OCI-LY3 (cell line): ENCODE data around the gene RHBDL3.

Experiments used
- H2AFZ ChIP-seq: fragments of 200-600, 300-600 bp; shearing (Covaris generic); 2 replicates; pipeline ENCODE4 v1.6.0; 2014; ENCODE audit warnings: antibody characterized with exemption, low read depth, low read length
- H3K27ac ChIP-seq: fragments of 200-600, 300-600 bp; sonication (generic); 2 replicates; pipeline ENCODE4 v1.5.1; 2014; ENCODE audit warnings: mild to moderate bottlenecking, low read length, moderate library complexity, mixed read lengths
- H3K27me3 ChIP-seq: fragments of 200-600, 300-600 bp; sonication (generic); 2 replicates; pipeline ENCODE4 v1.6.1; 2014; ENCODE audit warnings: low read depth, low read length, mixed read lengths
- H3K36me3 ChIP-seq: fragments of 200-600, 300-600 bp; sonication (generic); replicated peaks from 2 replicates; pipeline ENCODE3; 2014; ENCODE audit warnings: low read depth, low read length, mixed read lengths
- H3K4me1 ChIP-seq: fragments of 300-600, 200-600 bp; sonication (generic); 2 replicates; pipeline ENCODE4 v1.6.1; 2014; ENCODE audit warnings: low read length, mixed read lengths
- H3K4me2 ChIP-seq: fragments of 200-600, 300-600 bp; sonication (generic); 2 replicates; pipeline ENCODE4 v1.6.1; 2014; ENCODE audit warnings: low read length, mixed read lengths
- H3K4me3 ChIP-seq: fragments of 300-600, 200-600 bp; sonication (generic); 2 replicates; pipeline ENCODE4 v1.5.1; 2014; ENCODE audit warnings: antibody characterized with exemption, mild to moderate bottlenecking, low read length, moderate library complexity
- H3K79me2 ChIP-seq: fragments of 300-600, 200-600 bp; shearing (Covaris generic); 2 replicates; pipeline ENCODE4 v1.6.1; 2014; ENCODE audit warnings: mild to moderate bottlenecking, low read length, mixed read lengths
- H3K9ac ChIP-seq: fragments of 300-600, 200-600 bp; shearing (Covaris generic); 2 replicates; pipeline ENCODE4 v1.6.0; 2014; ENCODE audit warnings: mild to moderate bottlenecking, low read length, moderate library complexity
- H3K9me3 ChIP-seq: fragments of 200-600, 300-600 bp; shearing (Covaris generic); 2 replicates; pipeline ENCODE4 v1.6.1; 2014; ENCODE audit warnings: low read length, mixed read lengths; ENCODE audit not compliant: insufficient read depth
- H4K20me1 ChIP-seq: fragments of 200-600, 300-600 bp; sonication (generic); 2 replicates; pipeline ENCODE4 v1.6.1; 2016; ENCODE audit warnings: low read length, mixed read lengths; ENCODE audit not compliant: insufficient read depth
- EZH2phosphoT487 ChIP-seq: fragments of 200-600 bp; shearing (Covaris generic); IDR thresholded peaks from 2 replicates; pipeline ENCODE4 v1.6.1; 2018; ENCODE audit warnings: antibody characterized with exemption, mixed run types, low read depth
- TF ChIP-seq, protein P1 (sequence below): fragments of 200-600, 300-600 bp; sonication (generic); IDR thresholded peaks from 2 replicates; pipeline ENCODE4 v1.5.1; 2014; ENCODE audit warnings: antibody characterized with exemption, low read length, low read depth

The RHBDL3 gene

DNA sequence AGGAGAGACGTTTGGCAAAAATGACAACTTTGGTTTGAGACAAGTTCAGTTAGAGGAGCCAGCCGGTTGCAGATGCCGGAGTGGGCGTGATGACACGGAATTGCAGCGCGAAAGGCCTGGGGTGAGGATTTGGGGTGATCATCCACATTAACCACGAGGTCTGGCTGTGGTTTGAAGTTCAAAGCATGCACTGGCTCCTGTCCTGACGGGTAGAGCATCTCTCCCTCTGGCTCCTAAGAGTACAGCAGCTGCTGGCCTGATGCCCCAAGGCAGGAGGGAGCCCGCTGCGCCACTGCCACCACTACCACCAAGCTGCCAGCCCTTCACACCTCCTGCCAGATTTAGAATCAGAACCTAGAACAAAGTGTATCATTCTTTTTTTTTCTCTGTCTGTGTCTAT, 3.7 kb downstream of the RHBDL3 start:
- H4K20me1 ChIP-seq: peaks cover 24% of the 10 kb centered on the region; the same call in 1 of the 2 replicates
- H3K27ac ChIP-seq: no peak overlapping the region
- H3K9ac ChIP-seq: no peak overlapping the region
- no peaks in the 10 kb centered on the region for H3K36me3 ChIP-seq
- H3K4me2 ChIP-seq: no peak overlapping the region
- peaks cover 20% of the 10 kb centered on the region for H3K4me1 ChIP-seq
- H2AFZ ChIP-seq: no peak overlapping the region
- no peak overlapping the region for H3K4me3 ChIP-seq
- no peak for TF ChIP-seq EZH2phosphoT487
- TF ChIP-seq, protein P1, sequence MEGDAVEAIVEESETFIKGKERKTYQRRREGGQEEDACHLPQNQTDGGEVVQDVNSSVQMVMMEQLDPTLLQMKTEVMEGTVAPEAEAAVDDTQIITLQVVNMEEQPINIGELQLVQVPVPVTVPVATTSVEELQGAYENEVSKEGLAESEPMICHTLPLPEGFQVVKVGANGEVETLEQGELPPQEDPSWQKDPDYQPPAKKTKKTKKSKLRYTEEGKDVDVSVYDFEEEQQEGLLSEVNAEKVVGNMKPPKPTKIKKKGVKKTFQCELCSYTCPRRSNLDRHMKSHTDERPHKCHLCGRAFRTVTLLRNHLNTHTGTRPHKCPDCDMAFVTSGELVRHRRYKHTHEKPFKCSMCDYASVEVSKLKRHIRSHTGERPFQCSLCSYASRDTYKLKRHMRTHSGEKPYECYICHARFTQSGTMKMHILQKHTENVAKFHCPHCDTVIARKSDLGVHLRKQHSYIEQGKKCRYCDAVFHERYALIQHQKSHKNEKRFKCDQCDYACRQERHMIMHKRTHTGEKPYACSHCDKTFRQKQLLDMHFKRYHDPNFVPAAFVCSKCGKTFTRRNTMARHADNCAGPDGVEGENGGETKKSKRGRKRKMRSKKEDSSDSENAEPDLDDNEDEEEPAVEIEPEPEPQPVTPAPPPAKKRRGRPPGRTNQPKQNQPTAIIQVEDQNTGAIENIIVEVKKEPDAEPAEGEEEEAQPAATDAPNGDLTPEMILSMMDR: no peak
- peaks cover 91% of the 10 kb centered on the region for H3K27me3 ChIP-seq
- no peaks in the 10 kb centered on the region for H3K9me3 ChIP-seq
- no peaks in the 10 kb centered on the region for H3K79me2 ChIP-seq

- Histone ChIP-seq H2AFZ (no peak overlapping the region), H3K9ac (no peak overlapping the region), H3K79me2 (no peaks in the 10 kb centered on the region), H3K4me3 (no peak overlapping the region), H3K27me3 (peaks cover 80% of the 10 kb centered on the region), H3K27ac (no peak overlapping the region), H3K4me2 (no peak overlapping the region), H3K4me1 (peaks cover 31% of the 10 kb centered on the region), H4K20me1 (peaks cover 36% of the 10 kb centered on the region; the same call in 1 of the 2 replicates), H3K9me3 (no peaks in the 10 kb centered on the region), H3K36me3 (no peaks in the 10 kb centered on the region)
- TF ChIP-seq EZH2phosphoT487: no peak
- TF ChIP-seq, protein P1: no peak
Measured at GRCh38 chr17:32271844-32272243, 6.2 kb downstream of the RHBDL3 start.

DNA sequence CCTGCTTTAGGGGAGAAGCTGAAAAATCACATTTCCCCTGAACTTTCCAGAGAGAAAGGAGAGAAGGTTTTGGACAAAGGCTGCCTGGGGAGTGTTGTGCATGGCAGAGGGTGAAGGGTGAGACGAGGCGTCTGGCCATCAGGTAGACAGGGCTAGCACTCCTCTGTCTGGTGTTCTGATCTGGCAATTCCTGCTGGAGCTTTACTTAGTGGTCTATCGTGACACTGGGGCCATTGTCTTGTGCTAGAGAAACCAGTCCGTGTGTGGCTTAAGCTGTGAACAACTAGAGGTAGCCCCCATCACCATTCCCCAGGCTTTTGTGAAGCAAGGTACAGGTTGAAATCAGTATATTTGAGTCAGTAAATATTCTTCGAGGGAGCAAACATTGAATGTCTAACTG, 8.5 kb downstream of the RHBDL3 start:
- Histone ChIP-seq H2AFZ (no peak overlapping the region), H4K20me1 (peaks cover 28% of the 10 kb centered on the region), H3K4me1 (peaks cover 31% of the 10 kb centered on the region), H3K27me3 (peaks cover 68% of the 10 kb centered on the region), H3K4me2 (no peak overlapping the region), H3K4me3 (no peak overlapping the region), H3K79me2 (no peaks in the 10 kb centered on the region), H3K36me3 (no peaks in the 10 kb centered on the region), H3K9ac (no peak overlapping the region), H3K27ac (no peak overlapping the region), H3K9me3 (no peaks in the 10 kb centered on the region)
- TF ChIP-seq, protein P1: no peak
- no peak for TF ChIP-seq EZH2phosphoT487

- no peak overlapping the region for H3K27ac ChIP-seq
- no peak overlapping the region for H2AFZ ChIP-seq
- H3K27me3 ChIP-seq: peaks cover 68% of the 10 kb centered on the region
- H3K4me3 ChIP-seq: no peak overlapping the region
- TF ChIP-seq, protein P1: no peak
- no peak for TF ChIP-seq EZH2phosphoT487
- no peaks in the 10 kb centered on the region for H3K9me3 ChIP-seq
- H3K9ac ChIP-seq: no peak overlapping the region
- H3K79me2 ChIP-seq: no peaks in the 10 kb centered on the region
- H3K4me1 ChIP-seq: peaks cover 31% of the 10 kb centered on the region
- H3K4me2 ChIP-seq: no peak overlapping the region
- H3K36me3 ChIP-seq: no peaks in the 10 kb centered on the region
- H4K20me1 ChIP-seq: peaks cover 25% of the 10 kb centered on the region
Measured at GRCh38 chr17:32274643-32275042, 9.0 kb downstream of the RHBDL3 start.
